Cardiac muscle cell (in vitro differentiated cells and primary cell): Measurements from ENCODE around the gene GOLGA6B. TPM values are rescaled to one million over a fixed set of nuclear protein-coding genes. Genes with fewer than 3 reads are reported as not detected.
"Not testable (repeated sequence)": the region's sequence is repeated elsewhere in the genome, so short reads cannot be mapped to it uniquely, and the experiment has no call there.

ENCODE experiments used
- DNase-seq, 2 donors: peaks; one replicate each; pipeline versions ENCODE4 v3.0.0 to v3.0.0-alpha.2; 2010 to 2017; ENCODE audit warnings: low read depth in 1 of 2, low spot score in 1 of 2
- H3K27ac ChIP-seq: fragments of 200-600 bp; sonication (generic); 2 replicates; pipeline ENCODE4 v1.5.1; 2016
- H3K27me3 ChIP-seq: fragments of 200-600 bp; sonication (generic); 2 replicates; pipeline ENCODE4 v1.6.0; 2016; ENCODE audit warnings: control low read depth
- H3K36me3 ChIP-seq: fragments of 200-600 bp; sonication (generic); 2 replicates; pipeline ENCODE4 v1.5.1; 2016; ENCODE audit warnings: control low read depth
- H3K4me1 ChIP-seq: fragments of 200-600 bp; sonication (generic); 2 replicates; pipeline ENCODE4 v1.8.1; 2017; ENCODE audit warnings: low read depth, mild to moderate bottlenecking, mixed run types
- H3K4me3 ChIP-seq: fragments of 200-600 bp; sonication (generic); 2 replicates; pipeline ENCODE4 v1.5.1; 2016; ENCODE audit warnings: mild to moderate bottlenecking
- H3K9me3 ChIP-seq: fragments of 200-600 bp; sonication (generic); 2 replicates; pipeline ENCODE4 v1.5.1; 2017; ENCODE audit warnings: low read depth, mild to moderate bottlenecking, control low read depth
- polyA plus RNA-seq: library from polyadenylated mRNA; unstranded; fragments of >200 nt; fragmentation: Nextera tagmentation; extraction: Ambion mirVana; gene quantifications from 2 replicates; pipeline ENCODE4 v1.2.1, GENCODE V29; 2016
- total RNA-seq: library from RNA; depleted of rRNA; stranded (reverse); fragments of >200 nt; gene quantifications from 2 replicates; pipeline ENCODE4 v1.2.3, GENCODE V29; 2016
- TF ChIP-seq, protein P1 (sequence below): IDR thresholded peaks from 2 replicates; pipeline ENCODE4 v1.5.1; 2012; ENCODE audit warnings: low read depth, mild to moderate bottlenecking, low read length

The GOLGA6B gene
- total and polyA plus RNA-seq, 2 experiments from 2014 or later, result 0.80 TPM; not detected in 1

DNA sequence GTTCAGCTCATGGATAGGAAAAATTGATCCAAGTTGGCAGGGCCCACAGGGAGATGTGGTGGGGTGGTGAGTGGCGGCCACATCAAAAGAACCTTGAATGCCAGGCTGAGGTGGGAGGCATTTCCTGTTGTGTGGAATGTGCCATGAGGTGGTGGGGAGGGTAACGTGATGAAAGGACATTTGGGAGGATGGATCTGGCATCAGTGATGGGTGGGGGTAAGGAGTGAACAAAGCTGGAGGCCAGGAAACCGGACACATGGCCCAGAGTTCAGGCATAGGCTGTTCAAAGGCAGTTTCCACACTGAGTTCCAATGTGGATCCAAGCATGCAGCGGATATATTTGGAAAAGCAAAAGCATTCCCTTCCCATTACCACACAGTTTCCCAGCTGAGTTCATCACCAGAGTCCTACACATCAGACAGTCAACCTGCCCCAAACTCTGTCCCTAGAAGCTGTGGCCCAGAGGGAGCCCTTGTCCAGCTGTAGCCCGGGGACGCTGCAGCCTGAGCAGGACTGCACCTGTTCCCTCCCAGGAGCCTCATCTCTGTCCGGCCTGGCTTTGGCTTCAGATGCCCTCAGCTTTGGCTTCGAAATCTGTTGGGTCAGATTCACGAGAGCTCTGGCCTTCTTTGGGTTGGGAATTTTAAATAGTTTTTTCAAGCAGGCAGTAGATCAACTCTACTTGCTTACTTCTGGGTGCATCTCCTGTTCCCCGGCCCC lies 37.8 kb upstream of the GOLGA6B start:
- Histone ChIP-seq H3K9me3 (no peaks in the 10 kb centered on the region), H3K27ac (no peak overlapping the region), H3K4me1 (peaks cover 12% of the 10 kb centered on the region), H3K4me3 (no peak overlapping the region), H3K27me3 (no peaks in the 10 kb centered on the region), H3K36me3 (no peaks in the 10 kb centered on the region)
- TF ChIP-seq, protein P1, sequence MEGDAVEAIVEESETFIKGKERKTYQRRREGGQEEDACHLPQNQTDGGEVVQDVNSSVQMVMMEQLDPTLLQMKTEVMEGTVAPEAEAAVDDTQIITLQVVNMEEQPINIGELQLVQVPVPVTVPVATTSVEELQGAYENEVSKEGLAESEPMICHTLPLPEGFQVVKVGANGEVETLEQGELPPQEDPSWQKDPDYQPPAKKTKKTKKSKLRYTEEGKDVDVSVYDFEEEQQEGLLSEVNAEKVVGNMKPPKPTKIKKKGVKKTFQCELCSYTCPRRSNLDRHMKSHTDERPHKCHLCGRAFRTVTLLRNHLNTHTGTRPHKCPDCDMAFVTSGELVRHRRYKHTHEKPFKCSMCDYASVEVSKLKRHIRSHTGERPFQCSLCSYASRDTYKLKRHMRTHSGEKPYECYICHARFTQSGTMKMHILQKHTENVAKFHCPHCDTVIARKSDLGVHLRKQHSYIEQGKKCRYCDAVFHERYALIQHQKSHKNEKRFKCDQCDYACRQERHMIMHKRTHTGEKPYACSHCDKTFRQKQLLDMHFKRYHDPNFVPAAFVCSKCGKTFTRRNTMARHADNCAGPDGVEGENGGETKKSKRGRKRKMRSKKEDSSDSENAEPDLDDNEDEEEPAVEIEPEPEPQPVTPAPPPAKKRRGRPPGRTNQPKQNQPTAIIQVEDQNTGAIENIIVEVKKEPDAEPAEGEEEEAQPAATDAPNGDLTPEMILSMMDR, result no peak
- peak in 1 of 2 donors; percentile 5 for DNase-seq

DNA sequence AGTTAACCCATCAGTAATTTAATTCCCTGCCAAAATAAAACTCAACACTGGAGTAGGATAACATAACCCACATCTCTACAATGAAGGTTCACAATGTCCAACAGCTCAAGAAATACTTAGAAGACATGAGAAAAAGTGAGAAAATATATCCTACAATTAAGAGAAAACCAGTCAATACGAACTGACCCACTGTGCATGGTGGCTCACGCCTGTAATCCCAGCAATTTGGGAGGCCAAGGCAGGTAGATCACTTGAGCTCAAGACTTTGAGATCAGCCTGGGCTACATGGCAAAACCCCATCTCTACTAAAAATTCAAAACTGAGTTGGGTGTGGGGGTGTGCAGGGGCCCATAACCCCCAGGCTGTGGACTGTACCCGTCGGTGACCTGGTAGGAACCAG lies 30.6 kb upstream of the GOLGA6B start:
- not testable (repeated sequence) for H3K36me3 ChIP-seq, H3K4me1 ChIP-seq, H3K9me3 ChIP-seq, H3K4me3 ChIP-seq, H3K27ac ChIP-seq, DNase-seq, H3K27me3 ChIP-seq

- not testable (repeated sequence) for DNase-seq, H3K36me3 ChIP-seq, H3K9me3 ChIP-seq, H3K4me3 ChIP-seq, H3K27ac ChIP-seq, H3K27me3 ChIP-seq, H3K4me1 ChIP-seq
Observed at GRCh38 chr15:72626153-72626552, 28.3 kb upstream of the GOLGA6B start.

- TF ChIP-seq, protein P1, result peak; percentile 15
- not testable (repeated sequence) for H3K9me3 ChIP-seq, DNase-seq, H3K27me3 ChIP-seq, H3K36me3 ChIP-seq, H3K4me3 ChIP-seq, H3K4me1 ChIP-seq, H3K27ac ChIP-seq
Observed at GRCh38 chr15:72628249-72629067, 26.0 kb upstream of the GOLGA6B start.

GRCh38 chr15:72629068-72629570 lies 25.4 kb upstream of the GOLGA6B start:
- H3K4me1 ChIP-seq, H3K27me3 ChIP-seq, DNase-seq, H3K4me3 ChIP-seq, H3K9me3 ChIP-seq, H3K36me3 ChIP-seq, H3K27ac ChIP-seq: not testable (repeated sequence)

- not testable (repeated sequence) for H3K4me1 ChIP-seq, H3K36me3 ChIP-seq, H3K27ac ChIP-seq, H3K27me3 ChIP-seq, H3K9me3 ChIP-seq
- DNase-seq, result peak; percentile 83 to 89
- H3K4me3 ChIP-seq, result peak overlapping the region; percentile 27
Observed at GRCh38 chr15:72636519-72637282, 17.8 kb upstream of the GOLGA6B start.

GRCh38 chr15:72639759-72640483 lies 14.6 kb upstream of the GOLGA6B start:
- not testable (repeated sequence) for DNase-seq

GRCh38 chr15:72642271-72642670 lies 12.2 kb upstream of the GOLGA6B start:
- not testable (repeated sequence) for H3K9me3 ChIP-seq, DNase-seq, H3K4me1 ChIP-seq

More at GRCh38 chr15:72639759-72640483, 14.6 kb upstream of the GOLGA6B start:
- not testable (repeated sequence) for H3K4me1 ChIP-seq, H3K9me3 ChIP-seq, H3K4me3 ChIP-seq, H3K27me3 ChIP-seq, H3K36me3 ChIP-seq, H3K27ac ChIP-seq

GRCh38 chr15:72648631-72649253 lies 5.8 kb upstream of the GOLGA6B start:
- not testable (repeated sequence) for H3K27me3 ChIP-seq, H3K27ac ChIP-seq, H3K4me1 ChIP-seq, H3K9me3 ChIP-seq, H3K36me3 ChIP-seq, H3K4me3 ChIP-seq, DNase-seq

More at GRCh38 chr15:72642271-72642670, 12.2 kb upstream of the GOLGA6B start:
- H3K27ac ChIP-seq, H3K4me3 ChIP-seq, H3K36me3 ChIP-seq, H3K27me3 ChIP-seq: not testable (repeated sequence)

- DNase-seq, H3K4me3 ChIP-seq, H3K4me1 ChIP-seq, H3K27me3 ChIP-seq, H3K36me3 ChIP-seq, H3K9me3 ChIP-seq, H3K27ac ChIP-seq: not testable (repeated sequence)
Observed at GRCh38 chr15:72656014-72656413, 1.5 kb downstream of the GOLGA6B start.
